ENCODE data around the gene VSIG8.

DNA sequence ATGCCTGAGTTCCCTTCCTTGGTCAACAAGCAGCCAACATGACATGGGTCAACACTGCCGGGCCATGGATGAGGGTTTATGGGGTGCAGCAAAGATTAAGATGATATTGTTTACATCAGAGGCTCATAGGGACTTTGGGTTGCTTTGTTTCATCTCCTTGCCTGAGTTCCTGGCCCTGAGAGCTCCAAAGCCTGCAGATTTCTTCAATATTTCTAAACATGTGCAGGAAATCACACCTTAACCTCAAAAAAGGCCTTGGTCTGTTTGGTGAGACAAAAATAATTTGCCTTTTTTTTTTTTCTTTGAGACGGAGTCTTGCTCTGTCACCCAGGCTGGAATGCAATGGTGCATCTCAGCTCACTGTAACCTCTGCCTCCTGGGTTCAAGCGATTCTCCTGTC lies 34.9 kb downstream of the VSIG8 start:
- TF ChIP-seq KLF16 (IDR thresholded peaks at IDR 0.05), result no peak
- TF ChIP-seq, protein P1, sequence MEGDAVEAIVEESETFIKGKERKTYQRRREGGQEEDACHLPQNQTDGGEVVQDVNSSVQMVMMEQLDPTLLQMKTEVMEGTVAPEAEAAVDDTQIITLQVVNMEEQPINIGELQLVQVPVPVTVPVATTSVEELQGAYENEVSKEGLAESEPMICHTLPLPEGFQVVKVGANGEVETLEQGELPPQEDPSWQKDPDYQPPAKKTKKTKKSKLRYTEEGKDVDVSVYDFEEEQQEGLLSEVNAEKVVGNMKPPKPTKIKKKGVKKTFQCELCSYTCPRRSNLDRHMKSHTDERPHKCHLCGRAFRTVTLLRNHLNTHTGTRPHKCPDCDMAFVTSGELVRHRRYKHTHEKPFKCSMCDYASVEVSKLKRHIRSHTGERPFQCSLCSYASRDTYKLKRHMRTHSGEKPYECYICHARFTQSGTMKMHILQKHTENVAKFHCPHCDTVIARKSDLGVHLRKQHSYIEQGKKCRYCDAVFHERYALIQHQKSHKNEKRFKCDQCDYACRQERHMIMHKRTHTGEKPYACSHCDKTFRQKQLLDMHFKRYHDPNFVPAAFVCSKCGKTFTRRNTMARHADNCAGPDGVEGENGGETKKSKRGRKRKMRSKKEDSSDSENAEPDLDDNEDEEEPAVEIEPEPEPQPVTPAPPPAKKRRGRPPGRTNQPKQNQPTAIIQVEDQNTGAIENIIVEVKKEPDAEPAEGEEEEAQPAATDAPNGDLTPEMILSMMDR (IDR thresholded peaks at IDR 0.05 in 2 of 3, conservative IDR thresholded peaks at IDR 0.05 in 1 of 3; ENCODE audit: insufficient read depth in 2 of 3, low read depth in 1 of 3, low read length in 3 of 3), result no peak
- TF ChIP-seq, protein P2, sequence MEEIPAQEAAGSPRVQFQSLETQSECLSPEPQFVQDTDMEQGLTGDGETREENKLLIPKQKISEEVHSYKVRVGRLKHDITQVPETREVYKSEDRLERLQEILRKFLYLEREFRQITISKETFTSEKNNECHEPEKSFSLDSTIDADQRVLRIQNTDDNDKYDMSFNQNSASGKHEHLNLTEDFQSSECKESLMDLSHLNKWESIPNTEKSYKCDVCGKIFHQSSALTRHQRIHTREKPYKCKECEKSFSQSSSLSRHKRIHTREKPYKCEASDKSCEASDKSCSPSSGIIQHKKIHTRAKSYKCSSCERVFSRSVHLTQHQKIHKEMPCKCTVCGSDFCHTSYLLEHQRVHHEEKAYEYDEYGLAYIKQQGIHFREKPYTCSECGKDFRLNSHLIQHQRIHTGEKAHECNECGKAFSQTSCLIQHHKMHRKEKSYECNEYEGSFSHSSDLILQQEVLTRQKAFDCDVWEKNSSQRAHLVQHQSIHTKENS (CRISPR knock-in tag; IDR thresholded peaks at IDR 0.05), result no peak
- no peak for TF ChIP-seq SREBF2 (CRISPR knock-in tag; IDR thresholded peaks at IDR 0.05)
- no peak for TF ChIP-seq HNRNPK (IDR thresholded peaks at IDR 0.05; ENCODE audit: low read depth, low read length, poor library complexity, severe bottlenecking)
- no peak for TF ChIP-seq NR1H2 (CRISPR knock-in tag; IDR thresholded peaks at IDR 0.05)
- TF ChIP-seq NFIC (IDR thresholded peaks at IDR 0.05), result no peak
- no peak for TF ChIP-seq KDM1A (IDR thresholded peaks at IDR 0.05)
- TF ChIP-seq SIN3B (IDR thresholded peaks at IDR 0.05; ENCODE audit: low read depth), result no peak

All from K562 (cell line).